ENCODE results near the gene PIM1.
"Not testable (repeated sequence)": the region's sequence is repeated elsewhere in the genome, so short reads cannot be mapped to it uniquely, and the experiment has no call there.

PIM1 gene

DNA sequence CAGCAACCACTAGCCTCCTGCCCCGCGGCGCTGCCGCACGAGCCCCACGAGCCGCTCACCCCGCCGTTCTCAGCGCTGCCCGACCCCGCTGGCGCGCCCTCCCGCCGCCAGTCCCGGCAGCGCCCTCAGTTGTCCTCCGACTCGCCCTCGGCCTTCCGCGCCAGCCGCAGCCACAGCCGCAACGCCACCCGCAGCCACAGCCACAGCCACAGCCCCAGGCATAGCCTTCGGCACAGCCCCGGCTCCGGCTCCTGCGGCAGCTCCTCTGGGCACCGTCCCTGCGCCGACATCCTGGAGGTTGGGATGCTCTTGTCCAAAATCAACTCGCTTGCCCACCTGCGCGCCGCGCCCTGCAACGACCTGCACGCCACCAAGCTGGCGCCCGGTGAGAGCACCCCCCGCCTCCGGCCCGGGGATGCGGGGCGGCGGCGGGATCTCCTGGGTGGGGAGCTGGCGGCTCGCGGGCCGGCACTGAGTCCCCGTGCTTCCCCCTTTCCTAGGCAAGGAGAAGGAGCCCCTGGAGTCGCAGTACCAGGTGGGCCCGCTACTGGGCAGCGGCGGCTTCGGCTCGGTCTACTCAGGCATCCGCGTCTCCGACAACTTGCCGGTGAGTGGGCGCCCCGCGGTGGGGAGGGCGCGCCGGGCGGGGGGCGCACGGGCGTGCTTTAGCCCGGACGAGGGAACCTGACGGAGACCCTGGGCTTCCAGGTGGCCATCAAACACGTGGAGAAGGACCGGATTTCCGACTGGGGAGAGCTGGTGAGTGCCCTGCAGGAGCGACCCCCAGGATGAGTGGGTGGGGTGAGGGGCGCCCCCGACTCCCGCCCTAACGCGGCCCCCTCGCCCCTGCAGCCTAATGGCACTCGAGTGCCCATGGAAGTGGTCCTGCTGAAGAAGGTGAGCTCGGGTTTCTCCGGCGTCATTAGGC lies 585 bp downstream of the PIM1 start:
- in situ Hi-C loops (cut with HindIII; ENCODE audit: low sequenced_read_pairs): no loop called here

DNA sequence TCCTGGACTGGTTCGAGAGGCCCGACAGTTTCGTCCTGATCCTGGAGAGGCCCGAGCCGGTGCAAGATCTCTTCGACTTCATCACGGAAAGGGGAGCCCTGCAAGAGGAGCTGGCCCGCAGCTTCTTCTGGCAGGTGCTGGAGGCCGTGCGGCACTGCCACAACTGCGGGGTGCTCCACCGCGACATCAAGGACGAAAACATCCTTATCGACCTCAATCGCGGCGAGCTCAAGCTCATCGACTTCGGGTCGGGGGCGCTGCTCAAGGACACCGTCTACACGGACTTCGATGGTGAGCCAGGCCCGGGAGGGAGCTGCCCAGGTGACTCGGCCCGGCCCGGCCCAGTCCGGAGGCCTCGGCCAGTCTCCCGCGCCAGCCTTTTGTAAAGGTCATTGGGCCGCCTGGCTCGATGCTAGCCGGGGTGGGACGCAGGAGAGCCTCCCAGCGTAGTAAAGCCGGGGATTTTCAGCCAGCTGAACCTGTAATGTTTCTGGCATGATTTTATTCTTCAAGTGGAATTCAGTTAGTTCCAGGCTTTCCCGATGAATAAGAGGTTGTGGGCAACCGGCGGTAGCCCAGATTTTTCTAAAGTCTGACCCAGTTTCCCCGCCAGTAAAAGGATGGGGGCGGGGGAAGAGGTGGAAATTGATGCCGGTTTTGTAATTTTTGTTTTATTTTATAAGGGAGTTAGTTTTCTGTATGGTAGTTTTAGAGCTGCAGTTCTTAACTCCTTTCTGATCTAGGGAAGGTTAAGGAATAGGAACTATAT lies 1.4 kb downstream of the PIM1 start:
- in situ Hi-C loops (cut with HindIII; ENCODE audit: low sequenced_read_pairs): no loop called here

DNA sequence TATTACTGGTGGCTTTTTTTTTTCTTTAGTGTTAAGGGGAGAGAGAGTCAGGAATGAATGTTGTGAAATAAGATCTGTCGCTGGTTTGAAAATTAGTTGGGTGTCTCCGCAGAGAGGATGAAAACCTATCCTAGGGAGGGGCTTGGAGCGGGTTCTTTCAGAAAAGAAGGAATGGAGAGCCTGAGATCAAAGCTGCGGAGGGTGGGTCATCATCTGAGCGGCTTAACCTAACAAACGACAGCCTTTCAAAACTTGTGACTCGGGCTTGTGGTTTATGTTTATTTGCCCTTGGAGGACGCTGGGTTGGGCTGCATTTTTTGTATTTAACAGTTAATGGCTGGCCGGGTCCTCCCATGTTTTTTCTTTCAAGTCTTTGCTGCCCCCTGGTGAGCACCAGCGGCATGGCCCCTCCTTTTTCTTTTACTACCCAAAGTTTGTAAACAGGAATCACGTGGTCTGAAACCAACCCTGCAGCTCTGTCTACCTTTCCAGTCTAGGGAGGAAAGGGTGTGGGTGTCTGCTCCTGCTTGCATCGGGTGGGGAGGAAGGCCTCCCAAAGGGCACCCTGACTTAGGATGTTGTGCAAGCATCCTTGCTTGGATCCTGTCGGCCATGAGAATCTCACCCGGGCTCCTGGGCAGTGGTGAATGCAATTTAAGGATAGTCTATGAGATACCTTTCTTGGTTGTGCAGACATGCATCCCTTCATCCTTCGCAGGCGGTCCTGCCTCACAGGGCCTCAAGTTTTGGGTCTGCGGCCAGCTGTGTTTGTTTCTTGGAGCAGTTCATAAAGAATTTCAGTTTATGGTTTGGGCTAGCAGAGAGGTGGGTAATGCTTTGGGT lies 2.2 kb downstream of the PIM1 start:
- in situ Hi-C loops (cut with HindIII; ENCODE audit: low sequenced_read_pairs): no loop called here

DNA sequence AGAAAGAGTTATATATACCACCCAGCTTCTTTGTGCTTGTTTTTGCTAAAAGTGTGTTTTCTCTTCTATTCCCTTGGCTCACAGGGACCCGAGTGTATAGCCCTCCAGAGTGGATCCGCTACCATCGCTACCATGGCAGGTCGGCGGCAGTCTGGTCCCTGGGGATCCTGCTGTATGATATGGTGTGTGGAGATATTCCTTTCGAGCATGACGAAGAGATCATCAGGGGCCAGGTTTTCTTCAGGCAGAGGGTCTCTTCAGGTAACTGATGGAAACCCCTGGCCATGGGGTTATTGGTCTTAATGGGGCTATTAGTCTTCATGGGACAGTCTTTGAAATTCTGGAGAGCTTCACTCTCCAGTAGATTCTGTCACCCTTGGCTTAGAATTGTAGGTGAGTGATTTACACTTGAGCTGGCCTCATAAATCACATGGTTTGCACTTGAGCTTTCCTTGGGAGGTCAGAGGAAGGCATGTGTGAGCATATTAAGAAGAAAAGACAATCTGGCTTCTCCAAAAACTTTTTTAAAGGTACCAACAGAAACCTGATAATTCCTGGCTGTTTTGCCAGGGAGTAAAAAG lies 3.0 kb downstream of the PIM1 start:
- in situ Hi-C loops (cut with HindIII; ENCODE audit: low sequenced_read_pairs): no loop called here

DNA sequence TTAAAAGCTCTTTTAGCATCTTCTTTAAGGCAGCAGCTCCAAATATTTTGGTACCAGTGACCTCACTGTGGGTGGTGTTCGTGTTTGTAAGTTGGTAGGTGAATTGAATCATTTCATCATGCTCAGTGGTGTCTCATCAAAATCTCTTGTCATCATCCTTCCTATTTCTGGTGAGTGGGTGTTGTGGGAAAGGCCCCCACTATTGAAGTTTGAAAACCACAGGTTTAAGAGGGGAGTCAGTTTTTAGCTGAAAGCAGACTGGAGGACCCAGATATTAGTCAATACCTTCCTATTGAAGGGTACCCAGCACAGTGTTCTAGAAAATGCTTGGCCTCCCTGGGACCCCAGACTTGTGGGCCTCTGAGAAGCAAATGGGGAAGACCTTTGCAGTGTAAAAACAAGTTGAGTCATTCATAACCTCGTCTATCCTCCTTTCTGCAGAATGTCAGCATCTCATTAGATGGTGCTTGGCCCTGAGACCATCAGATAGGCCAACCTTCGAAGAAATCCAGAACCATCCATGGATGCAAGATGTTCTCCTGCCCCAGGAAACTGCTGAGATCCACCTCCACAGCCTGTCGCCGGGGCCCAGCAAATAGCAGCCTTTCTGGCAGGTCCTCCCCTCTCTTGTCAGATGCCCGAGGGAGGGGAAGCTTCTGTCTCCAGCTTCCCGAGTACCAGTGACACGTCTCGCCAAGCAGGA lies 3.7 kb downstream of the PIM1 start:
- in situ Hi-C loops (cut with HindIII; ENCODE audit: low sequenced_read_pairs): no loop called here

DNA sequence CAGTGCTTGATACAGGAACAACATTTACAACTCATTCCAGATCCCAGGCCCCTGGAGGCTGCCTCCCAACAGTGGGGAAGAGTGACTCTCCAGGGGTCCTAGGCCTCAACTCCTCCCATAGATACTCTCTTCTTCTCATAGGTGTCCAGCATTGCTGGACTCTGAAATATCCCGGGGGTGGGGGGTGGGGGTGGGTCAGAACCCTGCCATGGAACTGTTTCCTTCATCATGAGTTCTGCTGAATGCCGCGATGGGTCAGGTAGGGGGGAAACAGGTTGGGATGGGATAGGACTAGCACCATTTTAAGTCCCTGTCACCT lies 4.2 kb downstream of the PIM1 start:
- in situ Hi-C loops (cut with HindIII; ENCODE audit: low sequenced_read_pairs): no loop called here

DNA sequence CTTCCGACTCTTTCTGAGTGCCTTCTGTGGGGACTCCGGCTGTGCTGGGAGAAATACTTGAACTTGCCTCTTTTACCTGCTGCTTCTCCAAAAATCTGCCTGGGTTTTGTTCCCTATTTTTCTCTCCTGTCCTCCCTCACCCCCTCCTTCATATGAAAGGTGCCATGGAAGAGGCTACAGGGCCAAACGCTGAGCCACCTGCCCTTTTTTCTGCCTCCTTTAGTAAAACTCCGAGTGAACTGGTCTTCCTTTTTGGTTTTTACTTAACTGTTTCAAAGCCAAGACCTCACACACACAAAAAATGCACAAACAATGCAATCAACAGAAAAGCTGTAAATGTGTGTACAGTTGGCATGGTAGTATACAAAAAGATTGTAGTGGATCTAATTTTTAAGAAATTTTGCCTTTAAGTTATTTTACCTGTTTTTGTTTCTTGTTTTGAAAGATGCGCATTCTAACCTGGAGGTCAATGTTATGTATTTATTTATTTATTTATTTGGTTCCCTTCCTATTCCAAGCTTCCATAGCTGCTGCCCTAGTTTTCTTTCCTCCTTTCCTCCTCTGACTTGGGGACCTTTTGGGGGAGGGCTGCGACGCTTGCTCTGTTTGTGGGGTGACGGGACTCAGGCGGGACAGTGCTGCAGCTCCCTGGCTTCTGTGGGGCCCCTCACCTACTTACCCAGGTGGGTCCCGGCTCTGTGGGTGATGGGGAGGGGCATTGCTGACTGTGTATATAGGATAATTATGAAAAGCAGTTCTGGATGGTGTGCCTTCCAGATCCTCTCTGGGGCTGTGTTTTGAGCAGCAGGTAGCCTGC lies 4.8 kb downstream of the PIM1 start:
- in situ Hi-C loops (cut with HindIII; ENCODE audit: low sequenced_read_pairs): loop anchor here (5.0 kb wide), 3 partner anchors 37 to 102 kb away; no protein-coding TSS in a partner anchor

DNA sequence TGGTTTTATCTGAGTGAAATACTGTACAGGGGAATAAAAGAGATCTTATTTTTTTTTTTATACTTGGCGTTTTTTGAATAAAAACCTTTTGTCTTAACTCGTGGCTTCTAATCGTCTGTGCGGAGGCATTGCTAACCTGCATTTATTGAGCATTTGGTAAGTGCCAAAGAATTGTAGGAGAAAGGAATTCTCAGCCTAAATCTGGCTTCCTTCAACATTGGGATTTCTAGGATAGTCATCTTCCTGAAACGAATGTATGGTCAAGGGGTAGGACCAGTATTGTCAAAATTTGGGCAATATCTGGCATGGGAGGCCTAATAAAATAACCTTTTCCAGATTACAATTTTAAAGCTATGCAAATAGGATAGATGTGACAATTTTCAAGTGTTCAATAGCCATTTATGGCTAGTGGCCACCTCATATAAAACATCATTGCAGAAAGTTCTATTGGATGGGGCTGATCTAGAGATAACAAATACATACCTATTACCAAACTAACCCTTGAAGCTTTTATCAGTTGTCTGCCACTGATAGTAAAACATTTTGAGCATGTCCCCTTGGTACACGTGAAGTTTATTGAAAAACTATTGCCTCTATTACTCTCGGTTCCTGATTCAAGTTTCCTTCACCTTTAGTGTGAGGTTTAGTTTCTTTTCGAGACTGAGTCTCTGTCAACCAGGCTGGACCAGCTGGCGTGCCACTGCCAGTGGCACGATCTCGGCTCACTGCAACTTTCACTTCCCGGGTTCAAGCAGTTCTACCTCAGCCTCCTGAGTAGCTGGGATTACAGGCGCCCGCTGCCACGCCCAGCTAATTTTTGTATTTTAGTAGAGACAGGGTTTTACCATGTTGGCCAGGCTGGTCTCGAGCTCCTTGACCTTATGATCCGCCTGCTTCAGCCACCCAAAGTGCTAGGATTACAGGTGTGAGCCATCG lies 5.6 kb downstream of the PIM1 start:
- in situ Hi-C loops (cut with HindIII; ENCODE audit: low sequenced_read_pairs): loop anchor here (5.0 kb wide), 3 partner anchors 37 to 103 kb away; no protein-coding TSS in a partner anchor

DNA sequence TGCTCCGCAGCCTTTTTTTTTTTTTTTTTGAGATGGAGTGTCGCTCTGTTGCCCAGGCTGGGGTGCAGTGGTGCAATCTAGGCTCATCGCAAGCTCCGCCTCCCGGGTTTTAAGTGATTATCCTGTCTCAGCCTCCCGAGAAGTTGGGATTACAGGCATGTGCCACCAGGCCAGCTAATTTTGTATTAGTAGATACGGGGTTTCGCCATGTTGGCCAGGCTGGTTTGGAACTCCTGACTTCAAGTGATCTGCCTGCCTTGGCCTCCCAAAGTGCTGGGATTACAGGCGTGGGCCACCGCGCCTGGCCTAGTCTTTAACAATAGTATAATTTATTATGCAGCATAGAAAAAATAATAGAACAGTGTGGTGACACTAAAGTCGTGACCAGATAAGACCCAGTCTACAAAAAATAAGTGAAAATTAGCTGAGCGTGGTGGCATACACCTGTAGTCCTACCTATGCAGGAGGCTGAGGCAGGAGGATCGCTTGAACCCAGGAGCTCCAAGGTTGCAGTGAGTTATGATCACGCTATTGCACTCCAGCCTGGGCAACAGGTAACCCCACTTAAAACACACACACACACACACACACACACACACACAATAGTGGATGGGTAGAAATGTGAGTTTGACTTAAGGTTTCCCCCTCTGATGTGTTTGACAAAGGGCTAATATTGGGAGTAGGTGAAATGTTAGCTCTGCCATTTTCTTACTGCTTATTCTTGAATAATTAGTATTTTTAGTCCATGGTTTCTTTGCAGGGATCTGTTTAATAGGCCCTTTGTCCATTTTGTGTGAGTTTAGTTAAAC lies 6.5 kb downstream of the PIM1 start:
- in situ Hi-C loops (cut with HindIII; ENCODE audit: low sequenced_read_pairs): loop anchor here (5.0 kb wide), 3 partner anchors 36 to 104 kb away; no protein-coding TSS in a partner anchor

DNA sequence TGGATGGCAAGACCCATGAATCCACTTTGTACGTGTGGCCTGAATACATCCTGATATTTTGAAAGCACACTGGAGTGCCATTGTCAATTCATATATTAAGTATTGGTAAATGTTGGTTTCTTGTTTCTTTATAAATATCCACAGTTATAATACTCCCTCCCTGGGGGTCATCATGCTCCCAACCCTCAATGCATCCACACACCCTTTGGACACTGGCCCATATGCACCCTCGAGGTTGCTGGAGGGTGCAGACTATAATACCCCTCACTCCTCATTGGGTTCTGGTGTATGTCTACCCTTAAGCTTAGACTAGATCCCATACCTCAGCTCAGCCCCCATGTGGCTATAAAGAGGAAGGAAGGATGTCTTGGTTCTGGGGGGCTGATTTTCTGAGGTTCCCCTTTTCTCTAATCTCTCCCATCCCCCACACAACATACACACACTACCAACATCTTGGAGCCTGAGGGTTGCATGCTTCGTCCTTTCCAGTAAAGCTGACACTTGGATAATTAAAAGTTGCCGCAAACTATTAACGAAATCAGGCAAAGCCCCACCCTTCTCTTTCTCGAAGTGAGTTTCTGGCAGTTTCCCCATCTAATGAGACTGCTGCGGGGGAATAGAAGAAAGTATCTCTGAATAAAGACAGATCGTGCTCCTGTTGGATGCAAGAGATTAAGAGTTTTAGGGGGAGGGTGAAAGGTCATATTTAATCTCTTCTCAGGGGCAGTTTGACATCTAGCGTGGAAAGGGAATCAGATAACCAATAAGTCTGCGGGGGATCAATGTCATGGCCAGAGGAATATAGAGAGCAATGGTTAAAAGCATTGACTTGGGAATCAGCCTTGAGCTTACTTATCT lies 7.4 kb downstream of the PIM1 start:
- in situ Hi-C loops (cut with HindIII; ENCODE audit: low sequenced_read_pairs): loop anchor here (5.0 kb wide), 3 partner anchors 35 to 105 kb away; no protein-coding TSS in a partner anchor

DNA sequence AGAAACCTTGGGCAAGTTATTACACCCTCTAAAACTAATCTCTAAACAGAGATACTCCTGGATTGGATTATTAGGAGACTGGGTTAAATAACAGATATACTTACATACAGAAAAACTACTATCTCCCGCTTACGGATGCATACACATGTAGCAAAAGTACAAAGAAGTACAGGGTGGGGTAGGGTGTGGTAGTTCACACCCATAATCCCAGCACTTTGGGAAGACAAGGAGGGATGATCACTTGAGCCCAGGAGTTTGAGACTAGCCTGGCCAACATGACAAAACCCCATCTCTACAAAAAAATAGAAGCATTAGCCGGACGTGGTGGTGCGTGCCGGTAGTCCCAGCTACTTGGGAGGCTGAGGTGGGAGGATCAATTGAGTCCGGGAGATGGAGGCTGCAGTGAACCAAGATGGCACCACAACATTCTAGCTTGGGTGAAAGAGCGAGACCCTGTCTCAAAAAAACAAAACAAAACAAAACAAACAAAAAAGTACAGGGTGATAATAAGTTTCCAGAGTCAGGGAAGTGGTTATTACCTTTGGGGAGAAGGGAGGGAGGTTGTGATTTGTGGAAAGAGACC lies 8.1 kb downstream of the PIM1 start:
- in situ Hi-C loops (cut with HindIII; ENCODE audit: low sequenced_read_pairs): loop anchor here (5.0 kb wide), 3 partner anchors 34 to 106 kb away; no protein-coding TSS in a partner anchor

DNA sequence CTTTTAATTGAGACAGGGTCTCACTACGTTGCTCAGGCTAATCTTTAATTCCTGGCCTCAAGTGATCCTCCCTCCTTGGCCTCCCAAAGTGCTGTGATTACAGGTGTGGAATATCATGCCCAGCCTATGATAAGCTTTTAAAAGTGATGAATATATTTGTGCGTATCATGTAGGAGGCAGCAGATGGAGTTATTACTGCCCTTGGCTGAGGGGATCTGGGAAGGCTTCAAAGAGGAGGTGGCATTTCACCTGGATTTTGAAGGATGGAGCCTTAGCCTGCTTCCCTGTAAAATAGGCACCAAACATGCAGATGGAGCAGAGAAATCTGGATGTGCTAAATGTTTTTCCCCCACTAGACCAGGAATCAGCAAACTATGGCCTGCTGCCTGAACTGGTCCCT lies 10.1 kb downstream of the PIM1 start:
- in situ Hi-C loops (cut with HindIII; ENCODE audit: low sequenced_read_pairs): no loop called here

DNA sequence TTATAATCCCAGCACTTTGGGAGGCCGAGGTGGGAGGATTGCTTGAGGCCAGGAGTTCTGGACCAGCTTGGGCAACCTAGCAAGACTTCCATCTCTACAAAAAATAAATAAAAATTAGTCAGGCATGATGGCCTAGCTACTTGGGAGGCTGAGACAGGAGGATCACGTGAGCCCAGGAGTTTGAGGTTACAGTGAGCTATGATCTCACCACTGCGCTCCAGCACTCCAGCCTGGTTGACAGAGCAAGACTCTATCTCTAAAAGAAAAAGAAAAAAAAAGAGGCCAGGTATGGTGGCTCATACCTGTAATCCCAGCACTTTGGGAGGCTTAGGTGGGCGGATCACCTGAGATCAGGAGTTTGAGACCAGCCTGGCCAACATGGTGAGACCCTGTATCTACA lies 10.7 kb downstream of the PIM1 start:
- in situ Hi-C loops (cut with HindIII; ENCODE audit: low sequenced_read_pairs): not testable (repeated sequence)

DNA sequence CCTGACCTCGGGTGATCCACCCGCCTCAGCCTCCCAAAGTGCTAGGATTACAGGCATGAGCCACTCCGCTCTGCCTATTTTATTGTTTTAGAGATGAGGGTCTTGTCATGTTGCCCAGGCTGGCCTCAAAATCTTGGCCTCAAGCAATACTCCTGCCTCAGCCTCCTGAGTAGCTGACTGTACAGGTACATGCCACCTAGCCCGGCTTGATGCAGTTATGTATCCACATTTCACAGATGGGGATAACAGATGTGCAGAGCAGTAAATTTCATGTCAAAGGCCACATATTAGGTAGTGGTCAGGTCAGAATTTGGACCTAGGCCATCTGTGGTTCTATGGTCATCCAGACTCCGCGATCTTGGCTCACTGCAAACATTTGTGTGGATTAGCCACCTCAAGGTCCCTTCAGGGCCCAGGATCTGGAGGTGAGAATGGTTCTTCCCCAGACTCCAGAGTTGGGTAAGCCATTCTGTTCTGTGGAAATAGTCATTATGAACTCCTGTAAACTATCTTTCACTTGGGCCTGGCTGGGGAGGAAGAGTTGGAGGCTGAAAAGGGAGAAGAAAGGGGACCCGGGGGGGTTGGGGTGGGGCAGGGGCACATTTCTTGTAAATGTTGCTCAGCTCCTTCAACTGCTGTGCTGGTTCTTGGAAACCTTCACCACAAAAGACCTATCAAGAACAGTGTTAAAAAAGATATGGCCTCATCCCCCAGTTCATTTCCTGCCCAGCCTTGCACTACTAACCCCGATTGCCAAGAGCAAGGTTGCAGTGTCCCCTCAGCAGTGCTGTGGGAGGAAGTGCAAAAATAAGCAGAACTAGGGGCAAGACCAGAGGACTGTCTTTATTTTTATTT lies 13.0 kb downstream of the PIM1 start:
- in situ Hi-C loops (cut with HindIII; ENCODE audit: low sequenced_read_pairs): no loop called here
